Measurements from ENCODE around the gene TRPT1. TPM values are rescaled to one million over a fixed set of nuclear protein-coding genes. Genes with fewer than 3 reads are reported as not detected.

TRPT1 gene
- total and polyA plus RNA-seq, 9 of the 15 experiments (the other 6 are each of a cell fraction or from before 2014, with no cell fraction given), result 4.6 to 41.7 (median 23.1) TPM

DNA sequence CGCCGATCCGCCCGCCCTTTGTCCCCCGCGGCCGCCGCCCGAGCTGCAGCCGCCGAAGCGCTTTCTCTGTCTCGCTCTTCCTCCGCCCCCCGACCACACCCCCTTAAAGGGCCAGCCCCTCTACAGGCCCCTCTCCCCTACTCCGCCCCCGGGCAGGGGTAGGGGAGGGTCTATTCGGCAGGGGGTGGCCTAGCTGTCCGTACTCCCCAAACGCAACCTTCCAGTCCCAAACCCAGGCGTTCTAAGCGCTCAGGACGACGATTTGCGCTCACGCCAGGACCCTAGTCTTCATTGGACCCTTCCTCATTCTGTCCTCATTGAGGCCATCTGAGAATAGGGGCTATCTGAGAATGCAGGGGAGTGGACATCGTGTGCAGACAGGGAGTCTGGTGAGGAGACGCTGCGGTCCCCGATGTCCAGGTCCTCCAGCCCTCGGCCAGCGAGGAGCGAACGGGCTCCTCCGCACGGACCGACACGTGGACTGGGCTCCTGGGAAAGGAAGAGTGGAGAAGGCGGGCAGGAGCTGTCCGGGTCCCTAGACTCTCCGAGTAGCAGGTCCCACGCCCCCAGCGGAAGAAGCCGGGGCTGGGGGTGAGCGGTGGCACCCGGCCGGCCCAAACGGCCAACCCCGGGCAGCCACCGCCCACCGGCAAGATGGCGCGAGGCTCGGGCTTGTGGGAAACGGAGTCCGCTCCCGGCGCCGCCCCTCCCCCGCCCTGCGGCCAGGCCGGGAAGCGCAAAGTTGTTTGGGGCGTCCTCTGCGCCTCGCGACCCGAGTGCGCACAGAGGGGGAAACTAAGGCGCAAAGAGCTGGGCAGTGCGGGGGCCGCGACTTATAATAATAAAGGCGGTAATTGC, 21.1 kb upstream of the TRPT1 start, which contains the start of gene PPP1R14B (continued):
- no peak for TF ChIP-seq NFE2L1 (tag; IDR thresholded peaks at IDR 0.05; ENCODE audit: borderline replicate concordance, low read depth)
- TF ChIP-seq, protein P1, sequence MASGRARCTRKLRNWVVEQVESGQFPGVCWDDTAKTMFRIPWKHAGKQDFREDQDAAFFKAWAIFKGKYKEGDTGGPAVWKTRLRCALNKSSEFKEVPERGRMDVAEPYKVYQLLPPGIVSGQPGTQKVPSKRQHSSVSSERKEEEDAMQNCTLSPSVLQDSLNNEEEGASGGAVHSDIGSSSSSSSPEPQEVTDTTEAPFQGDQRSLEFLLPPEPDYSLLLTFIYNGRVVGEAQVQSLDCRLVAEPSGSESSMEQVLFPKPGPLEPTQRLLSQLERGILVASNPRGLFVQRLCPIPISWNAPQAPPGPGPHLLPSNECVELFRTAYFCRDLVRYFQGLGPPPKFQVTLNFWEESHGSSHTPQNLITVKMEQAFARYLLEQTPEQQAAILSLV (tag; IDR thresholded peaks at IDR 0.05), result 0 out of 2 replicates have a peak, but pooled peaks have one; percentile 6
- peak; percentile 89 for TF ChIP-seq ZFX (CRISPR knock-in tag; IDR thresholded peaks at IDR 0.05)
- peak; percentile 58; the same call in 1 of the 2 replicates for TF ChIP-seq NCOA1 (IDR thresholded peaks at IDR 0.05; ENCODE audit: low read depth)
- no peak for TF ChIP-seq CHD1 (IDR thresholded peaks at IDR 0.05; ENCODE audit: low read length)
- TF ChIP-seq, protein P2, sequence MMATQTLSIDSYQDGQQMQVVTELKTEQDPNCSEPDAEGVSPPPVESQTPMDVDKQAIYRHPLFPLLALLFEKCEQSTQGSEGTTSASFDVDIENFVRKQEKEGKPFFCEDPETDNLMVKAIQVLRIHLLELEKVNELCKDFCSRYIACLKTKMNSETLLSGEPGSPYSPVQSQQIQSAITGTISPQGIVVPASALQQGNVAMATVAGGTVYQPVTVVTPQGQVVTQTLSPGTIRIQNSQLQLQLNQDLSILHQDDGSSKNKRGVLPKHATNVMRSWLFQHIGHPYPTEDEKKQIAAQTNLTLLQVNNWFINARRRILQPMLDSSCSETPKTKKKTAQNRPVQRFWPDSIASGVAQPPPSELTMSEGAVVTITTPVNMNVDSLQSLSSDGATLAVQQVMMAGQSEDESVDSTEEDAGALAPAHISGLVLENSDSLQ (IDR thresholded peaks at IDR 0.05), result peak; percentile 24; the same call in 1 of the 2 replicates
- TF ChIP-seq, protein P3, sequence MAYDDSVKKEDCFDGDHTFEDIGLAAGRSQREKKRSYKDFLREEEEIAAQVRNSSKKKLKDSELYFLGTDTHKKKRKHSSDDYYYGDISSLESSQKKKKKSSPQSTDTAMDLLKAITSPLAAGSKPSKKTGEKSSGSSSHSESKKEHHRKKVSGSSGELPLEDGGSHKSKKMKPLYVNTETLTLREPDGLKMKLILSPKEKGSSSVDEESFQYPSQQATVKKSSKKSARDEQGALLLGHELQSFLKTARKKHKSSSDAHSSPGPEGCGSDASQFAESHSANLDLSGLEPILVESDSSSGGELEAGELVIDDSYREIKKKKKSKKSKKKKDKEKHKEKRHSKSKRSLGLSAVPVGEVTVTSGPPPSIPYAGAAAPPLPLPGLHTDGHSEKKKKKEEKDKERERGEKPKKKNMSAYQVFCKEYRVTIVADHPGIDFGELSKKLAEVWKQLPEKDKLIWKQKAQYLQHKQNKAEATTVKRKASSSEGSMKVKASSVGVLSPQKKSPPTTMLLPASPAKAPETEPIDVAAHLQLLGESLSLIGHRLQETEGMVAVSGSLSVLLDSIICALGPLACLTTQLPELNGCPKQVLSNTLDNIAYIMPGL (CRISPR knock-in tag; IDR thresholded peaks at IDR 0.05), result peak; percentile 75; the same call in 1 of the 2 replicates
- TF ChIP-seq FOXP1 (CRISPR knock-in tag; IDR thresholded peaks at IDR 0.05), result peak; percentile 82; the same call in 1 of the 2 replicates
- TF ChIP-seq PHF8 (IDR thresholded peaks at IDR 0.05; ENCODE audit: borderline replicate concordance, low read length), result peak; percentile 56; the same call in 1 of the 2 replicates
- TF ChIP-seq, protein P4, sequence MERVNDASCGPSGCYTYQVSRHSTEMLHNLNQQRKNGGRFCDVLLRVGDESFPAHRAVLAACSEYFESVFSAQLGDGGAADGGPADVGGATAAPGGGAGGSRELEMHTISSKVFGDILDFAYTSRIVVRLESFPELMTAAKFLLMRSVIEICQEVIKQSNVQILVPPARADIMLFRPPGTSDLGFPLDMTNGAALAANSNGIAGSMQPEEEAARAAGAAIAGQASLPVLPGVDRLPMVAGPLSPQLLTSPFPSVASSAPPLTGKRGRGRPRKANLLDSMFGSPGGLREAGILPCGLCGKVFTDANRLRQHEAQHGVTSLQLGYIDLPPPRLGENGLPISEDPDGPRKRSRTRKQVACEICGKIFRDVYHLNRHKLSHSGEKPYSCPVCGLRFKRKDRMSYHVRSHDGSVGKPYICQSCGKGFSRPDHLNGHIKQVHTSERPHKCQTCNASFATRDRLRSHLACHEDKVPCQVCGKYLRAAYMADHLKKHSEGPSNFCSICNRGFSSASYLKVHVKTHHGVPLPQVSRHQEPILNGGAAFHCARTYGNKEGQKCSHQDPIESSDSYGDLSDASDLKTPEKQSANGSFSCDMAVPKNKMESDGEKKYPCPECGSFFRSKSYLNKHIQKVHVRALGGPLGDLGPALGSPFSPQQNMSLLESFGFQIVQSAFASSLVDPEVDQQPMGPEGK (CRISPR knock-in tag; IDR thresholded peaks at IDR 0.05; ENCODE audit: borderline replicate concordance), result no peak
- TF ChIP-seq, protein P5, sequence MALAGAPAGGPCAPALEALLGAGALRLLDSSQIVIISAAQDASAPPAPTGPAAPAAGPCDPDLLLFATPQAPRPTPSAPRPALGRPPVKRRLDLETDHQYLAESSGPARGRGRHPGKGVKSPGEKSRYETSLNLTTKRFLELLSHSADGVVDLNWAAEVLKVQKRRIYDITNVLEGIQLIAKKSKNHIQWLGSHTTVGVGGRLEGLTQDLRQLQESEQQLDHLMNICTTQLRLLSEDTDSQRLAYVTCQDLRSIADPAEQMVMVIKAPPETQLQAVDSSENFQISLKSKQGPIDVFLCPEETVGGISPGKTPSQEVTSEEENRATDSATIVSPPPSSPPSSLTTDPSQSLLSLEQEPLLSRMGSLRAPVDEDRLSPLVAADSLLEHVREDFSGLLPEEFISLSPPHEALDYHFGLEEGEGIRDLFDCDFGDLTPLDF (CRISPR knock-in tag; IDR thresholded peaks at IDR 0.05), result peak; percentile 74
- TF ChIP-seq, protein P6, sequence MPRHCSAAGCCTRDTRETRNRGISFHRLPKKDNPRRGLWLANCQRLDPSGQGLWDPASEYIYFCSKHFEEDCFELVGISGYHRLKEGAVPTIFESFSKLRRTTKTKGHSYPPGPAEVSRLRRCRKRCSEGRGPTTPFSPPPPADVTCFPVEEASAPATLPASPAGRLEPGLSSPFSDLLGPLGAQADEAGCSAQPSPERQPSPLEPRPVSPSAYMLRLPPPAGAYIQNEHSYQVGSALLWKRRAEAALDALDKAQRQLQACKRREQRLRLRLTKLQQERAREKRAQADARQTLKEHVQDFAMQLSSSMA (CRISPR knock-in tag; IDR thresholded peaks at IDR 0.05), result peak; percentile 18; the same call in 1 of the 2 replicates
- TF ChIP-seq ZBTB1 (CRISPR knock-in tag; IDR thresholded peaks at IDR 0.05; ENCODE audit: borderline replicate concordance, low read depth), result no peak; the same call in 1 of the 2 replicates
- TF ChIP-seq ETV5 (CRISPR knock-in tag; IDR thresholded peaks at IDR 0.05; ENCODE audit: low read depth), result peak; percentile 59; the same call in 1 of the 2 replicates
- 0 out of 2 replicates have a peak, but pooled peaks have one; percentile 67 for TF ChIP-seq SMAD4 (CRISPR knock-in tag; conservative IDR thresholded peaks at IDR 0.05)
